K562 (cell line): ENCODE data around the gene CD248. TPM values are rescaled to one million over a fixed set of nuclear protein-coding genes. Genes with fewer than 3 reads are reported as not detected.

Experiments
- ATAC-seq: fragments of 200-7000 bp; cut with Tn5 transposase; 3 replicates; pipeline ENCODE4 v1.9.1; 2020; ENCODE audit warnings: moderate library complexity
- BruUV-seq: library from RNA; stranded (reverse); fragments of 400-500 nt; replicated peaks from 2 replicates; lab custom pipeline; 2021; lab: Mats Ljungman, UMichigan
- CTCF ChIA-PET: fragments of 300-600 bp; formaldehyde crosslinking; extraction: SDS; loops from one replicate; lab custom pipeline; 2021; ENCODE audit warnings: low intra/inter-chr PET ratio; lab: Yijun Ruan, JAX
- POLR2A ChIA-PET: fragments of 300-600, 350-650 bp; sonication (Branson Sonifier 250); formaldehyde crosslinking; extraction: SDS; loops from one replicate; lab custom pipeline; 2021; ENCODE audit warnings: antibody characterized with exemption, inconsistent platforms; lab: Yijun Ruan, JAX
- DNase-seq, 4 experiments: peaks; one replicate each; pipeline versions ENCODE4 v3.0.0 to v3.0.0-alpha.2; 2011 to 2018; ENCODE audit warnings: low spot score in 3 of 4, mixed read lengths in 3 of 4; ENCODE audit errors: extremely low read depth in 1 of 4
- FAIRE-seq: peaks from 2 replicates; lab custom pipeline; 2011; peaks lifted over from hg19 to GRCh38; lab: Jason Lieb, UNC
- H2AFZ ChIP-seq: 2 replicates; pipeline ENCODE4 v1.6.0; 2011; ENCODE audit warnings: low read depth, low read length, control low read depth, inconsistent platforms
- H3K27ac ChIP-seq: fragments of 200-600 bp; 3 replicates; pipeline ENCODE4 v1.8.0; 2011; ENCODE audit warnings: low read depth, mild to moderate bottlenecking, control low read depth, inconsistent platforms, low read length, moderate library complexity, mixed read lengths; ENCODE audit errors: extremely low read depth
- H3K27me3 ChIP-seq, 2 experiments: fragments of 300-600 bp in 1 of 2; 2 replicates in 1 of 2; 3 replicates in 1 of 2; pipeline versions ENCODE4 v1.6.0 to v1.8.0; 2011; ENCODE audit warnings: inconsistent platforms in 2 of 2, low read length in 2 of 2, mild to moderate bottlenecking in 1 of 2, mixed read lengths in 1 of 2, moderate library complexity in 1 of 2; ENCODE audit not compliant: control insufficient read depth in 2 of 2, insufficient read depth in 2 of 2
- H3K36me3 ChIP-seq: fragments of 300-600 bp; 3 replicates; pipeline ENCODE4 v1.8.0; 2011; ENCODE audit warnings: mild to moderate bottlenecking, low read length, inconsistent platforms; ENCODE audit not compliant: control insufficient read depth, insufficient read depth
- H3K4me1 ChIP-seq, 2 experiments: fragments of 200-600 bp in 1 of 2; replicated peaks in 1 of 2; 2 replicates in 1 of 2; 3 replicates in 1 of 2; pipeline versions ENCODE4 v1.5.1 to v1.8.0; 2011; ENCODE audit warnings: inconsistent platforms in 2 of 2, low read length in 2 of 2, mild to moderate bottlenecking in 1 of 2, mixed read lengths in 1 of 2, moderate library complexity in 1 of 2; ENCODE audit not compliant: control insufficient read depth in 2 of 2, insufficient read depth in 2 of 2
- H3K4me2 ChIP-seq: 2 replicates; pipeline ENCODE4 v1.6.1; 2011; ENCODE audit warnings: low read length, control low read depth, inconsistent platforms, mixed read lengths; ENCODE audit not compliant: insufficient read depth
- H3K4me3 ChIP-seq: fragments of 200-600 bp; sonication (generic), shearing (Covaris generic); 2 replicates; pipeline ENCODE4 v1.5.1; 2016; ENCODE audit warnings: control low read depth, inconsistent platforms
- H3K79me2 ChIP-seq: fragments of 200-600 bp; 3 replicates; pipeline ENCODE4 v1.8.0; 2011; ENCODE audit warnings: low read length, inconsistent platforms; ENCODE audit not compliant: control insufficient read depth, insufficient read depth
- H3K9ac ChIP-seq, 2 experiments: 2 replicates each; pipeline versions ENCODE4 v1.6.0 to v1.6.1; 2011; ENCODE audit warnings: low read depth in 2 of 2, low read length in 2 of 2, control low read depth in 1 of 2, inconsistent platforms in 1 of 2, mild to moderate bottlenecking in 1 of 2, mixed read lengths in 1 of 2; ENCODE audit not compliant: insufficient read depth in 1 of 2
- H3K9me1 ChIP-seq: one replicate; pipeline ENCODE4 v1.6.0; 2011; ENCODE audit warnings: inconsistent platforms, mild to moderate bottlenecking, low read length, moderate library complexity; ENCODE audit not compliant: control insufficient read depth, insufficient read depth
- H3K9me3 ChIP-seq: replicated peaks from 2 replicates; pipeline ENCODE4 v1.5.1; 2011; ENCODE audit warnings: low read depth, low read length, inconsistent platforms; ENCODE audit not compliant: control insufficient read depth, insufficient read depth
- H4K20me1 ChIP-seq: replicated peaks from 2 replicates; pipeline ENCODE4 v1.6.1; 2011; ENCODE audit warnings: low read length, inconsistent platforms, mixed read lengths; ENCODE audit not compliant: control insufficient read depth, insufficient read depth
- ARHGAP35 ChIP-seq: fragments of 450-650 bp; IDR thresholded peaks from 2 replicates; pipeline ENCODE4 v1.6.1; 2018; ENCODE audit not compliant: partially characterized antibody
- EGR1 ChIP-seq: fragments of 450-650 bp; conservative IDR thresholded peaks from 2 replicates; pipeline ENCODE4 v1.6.1; 2017; ENCODE audit warnings: mild to moderate bottlenecking
- HBP1 ChIP-seq: fragments of 450-650 bp; formaldehyde crosslinking; IDR thresholded peaks from 2 replicates; pipeline ENCODE4 v1.4.0; 2022; ENCODE audit warnings: missing genetic modification characterization
- NEUROD1 ChIP-seq: fragments of 150-350 bp; IDR thresholded peaks from 2 replicates; pipeline ENCODE4 v1.6.1; 2014; ENCODE audit warnings: borderline replicate concordance, low read length, low read depth; ENCODE audit not compliant: partially characterized antibody
- RBM14 ChIP-seq: fragments of 200-400 bp; formaldehyde crosslinking; IDR thresholded peaks from 2 replicates; pipeline ENCODE4 v1.6.1; 2018; ENCODE audit warnings: low read depth, mild to moderate bottlenecking, low read length, moderate library complexity, borderline replicate concordance; ENCODE audit not compliant: insufficient read depth
- TARDBP ChIP-seq: fragments of 450-650 bp; IDR thresholded peaks from 2 replicates; pipeline ENCODE4 v1.6.1; 2016
- ZFP36 ChIP-seq: fragments of 150-350 bp; IDR thresholded peaks from 2 replicates; pipeline ENCODE4 v1.6.1; 2018; ENCODE audit warnings: low read length, low read depth; ENCODE audit not compliant: partially characterized antibody
- ZNF140 ChIP-seq: fragments of 250-450 bp; sonication (Bioruptor Pico); IDR thresholded peaks from 2 replicates; pipeline ENCODE4 v1.8.0; 2021; ENCODE audit warnings: moderate library complexity, mild to moderate bottlenecking, inconsistent platforms
- ZNF583 ChIP-seq: fragments of 250-450 bp; sonication (Bioruptor Pico); IDR thresholded peaks from 2 replicates; pipeline ENCODE4 v1.4.0; 2020
- ZNF766 ChIP-seq: fragments of 200-800 bp; sonication (Bioruptor generic); conservative IDR thresholded peaks from 2 replicates; pipeline ENCODE4 v1.6.1; 2016; ENCODE audit warnings: missing genetic modification characterization, missing compliant biosample characterization
- ZNF778 ChIP-seq: fragments of 450-650 bp; formaldehyde crosslinking; IDR thresholded peaks from 2 replicates; pipeline ENCODE4 v1.4.0; 2020; ENCODE audit warnings: mild to moderate bottlenecking, moderate library complexity
- WGBS: fragments of 100-300 bp; shearing (Covaris generic); methylation state at CpG from one replicate; pipeline ENCODE4 v1.1.6; 2016; ENCODE audit warnings: low coverage, mixed read lengths; ENCODE audit not compliant: insufficient coverage; ENCODE audit errors: missing lambda C conversion rate; 5-methylcytosine and 5-hydroxymethylcytosine counted together
- in situ Hi-C: fragments of 300-500 bp; cut with MboI; formaldehyde crosslinking; loops from 4 replicates; pipeline ENCODE4 v1.15.0; 2018; ENCODE audit warnings: inconsistent platforms, mixed read lengths
- intact Hi-C: fragments of 100-400 bp; cut with micrococcal nuclease; formaldehyde crosslinking; loops from 2 replicates; pipeline ENCODE4 v1.14.2; 2022
- polyA plus RNA-seq, 8 experiments: library from polyadenylated mRNA; depleted of rRNA in 4 of 8; stranded (reverse) in 5 of 8; unstranded in 3 of 8; fragments of >200 nt; fragmentation: Nextera tagmentation in 2 of 8; fragmentation: Illumina TruSeq in 1 of 8; extraction: Ambion mirVana in 2 of 8; extraction: Trizol in 1 of 8; gene quantifications; 2 replicates each; pipeline versions ENCODE4 v1.2.1 to v1.2.3, GENCODE V29; 2011 to 2014; ENCODE audit warnings: inconsistent platforms in 1 of 8, missing spikeins in 1 of 8
- total RNA-seq, 7 experiments: library from RNA; depleted of rRNA in 6 of 7; stranded (reverse); fragments of >200 nt in 6 of 7; fragmentation: Illumina TruSeq in 2 of 7; extraction: Trizol in 2 of 7; gene quantifications; 2 replicates each; pipeline versions ENCODE4 v1.2.1 to v1.2.3, GENCODE V29; 2011 to 2021; ENCODE audit warnings: low replicate concordance in 1 of 7

CD248 gene
- total and polyA plus RNA-seq, 9 of the 15 experiments (the other 6 are each of a cell fraction or from before 2014, with no cell fraction given): 0.09 TPM; not detected in 8

DNA sequence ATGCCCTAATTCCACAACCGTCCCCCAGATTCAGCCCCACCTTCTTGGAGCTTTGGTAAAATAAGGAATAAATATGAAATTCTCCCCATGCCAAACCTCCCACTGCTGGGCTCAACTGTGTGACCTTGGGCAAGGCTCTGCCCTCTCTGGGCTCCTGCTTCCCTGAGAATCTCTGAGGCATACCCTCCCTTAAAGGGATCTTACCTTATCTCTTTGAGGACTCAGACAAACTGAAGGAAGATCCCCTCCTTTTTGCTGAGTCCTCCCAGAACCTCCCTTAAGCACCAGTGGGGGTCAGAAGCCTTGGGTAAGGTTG, 2.7 kb downstream of the CD248 start:
- TF ChIP-seq ARHGAP35 (no peak), ZFP36 (peak; percentile 58)
- BruUV-seq: no TSS peak
- ATAC-seq (no peak), FAIRE-seq (no peak), DNase-seq (no peak)
- Histone ChIP-seq H3K27me3 (no peaks in the 10 kb centered on the region), H3K36me3 (no peaks in the 10 kb centered on the region), H3K4me2 (no peak overlapping the region), H3K4me3 (no peak overlapping the region), H2AFZ (no peak overlapping the region), H3K9me3 (no peaks in the 10 kb centered on the region), H3K27ac (no peak overlapping the region), H4K20me1 (no peaks in the 10 kb centered on the region), H3K9ac (no peak overlapping the region), H3K79me2 (no peaks in the 10 kb centered on the region), H3K9me1 (no peaks in the 10 kb centered on the region), H3K4me1 (peaks cover 22 to 73% of the 10 kb centered on the region in 2 experiments)
- ChIA-PET POLR2A (interaction anchor here (0.6 to 1.9 kb wide), 2 partner anchors 8 to 929 kb away, joined by 4 to 9 read pairs; no protein-coding TSS in a partner anchor), CTCF (no interaction called here)
- whole genome bisulfite sequencing: 70% methylated on average over 1 of the region's 1 CpG
- intact Hi-C loops (no loop called here), in situ Hi-C loops (no loop called here)

- no TSS peak for BruUV-seq
- Histone ChIP-seq H3K4me2 (peak overlapping the region; percentile 73), H3K36me3 (no peaks in the 10 kb centered on the region), H3K9me1 (no peaks in the 10 kb centered on the region), H3K4me3 (peak overlapping the region; percentile 49), H3K79me2 (no peaks in the 10 kb centered on the region), H3K27me3 (no peaks in the 10 kb centered on the region), H3K4me1 (peaks cover 23 to 73% of the 10 kb centered on the region in 2 experiments), H3K27ac (peak overlapping the region; percentile 60; the same call in 2 of the 3 replicates), H2AFZ (peak overlapping the region; percentile 90), H3K9me3 (no peaks in the 10 kb centered on the region), H4K20me1 (no peaks in the 10 kb centered on the region), H3K9ac (peak overlapping the region; percentile 37 to 87; a peak in 3 of 4 replicates)
- no peak for ATAC-seq
- 66% methylated on average over 21 of the region's 38 CpGs for WGBS
- DNase-seq: peak in 2 of 4 experiments; percentile 45 to 49
- FAIRE-seq: no peak
- intact Hi-C loops (loop anchor here (2.0 kb wide), 1 partner anchor 75 kb away; no protein-coding TSS in a partner anchor), in situ Hi-C loops (no loop called here)
- POLR2A ChIA-PET: interaction anchor here (0.5 to 2.6 kb wide), 8 partner anchors 8 to 929 kb away, joined by 3 to 16 read pairs (median 4); partner anchors contain the start of genes PELI3 and YIF1A
- CTCF ChIA-PET: interaction anchor here (1.1 kb wide), 1 partner anchor 364 kb away, joined by 4 read pairs; the partner anchor contains the start of gene RBM4B
- TF ChIP-seq ZNF583 (no peak), EGR1 (peak; percentile 30; the same call in 1 of the 2 replicates), ZNF778 (CRISPR knock-in tag) (no peak), ZNF140 (no peak), RBM14 (0 out of 2 replicates have a peak, but pooled peaks have one; percentile 22), NEUROD1 (no peak), ZNF766 (CRISPR knock-in tag) (no peak), HBP1 (CRISPR knock-in tag) (no peak), TARDBP (no peak)
Measured at GRCh38 chr11:66313321-66314185, 3.3 kb downstream of the CD248 start.
